ENCODE data around the gene AFF1. TPM values are rescaled to one million over a fixed set of nuclear protein-coding genes. Genes with fewer than 3 reads are reported as not detected.

The AFF1 gene
- polyA plus RNA-seq, 1 donor (not counting 4 experiments of a cell fraction or from before 2014, with no cell fraction given) = 14.4 TPM

GRCh38 chr4:87087015-87087414 lies 152.2 kb downstream of the AFF1 start:
- Histone ChIP-seq H3K4me2 (ENCODE audit: control insufficient read depth, extremely low read depth, insufficient read depth, low read depth, low read length) (no peak overlapping the region), H3K27ac (ENCODE audit: control insufficient read depth, insufficient read depth, low read length) (no peak overlapping the region), H3K4me1 (ENCODE audit: control insufficient read depth, extremely low read depth, insufficient read depth, low read length) (peaks cover 11% of the 10 kb centered on the region), H3K36me3 (ENCODE audit: control insufficient read depth in 2 of 2, extremely low read depth in 1 of 2, insufficient read depth in 2 of 2, low read length in 2 of 2) (no peaks in the 10 kb centered on the region), H3K27me3 (ENCODE audit: control insufficient read depth, extremely low read depth, insufficient read depth, low read length) (no peaks in the 10 kb centered on the region), H3K79me2 (ENCODE audit: control insufficient read depth, insufficient read depth, low read length) (peaks cover 3% of the 10 kb centered on the region), H2AFZ (ENCODE audit: control insufficient read depth, low read length) (no peak overlapping the region), H3K9me1 (ENCODE audit: control insufficient read depth, extremely low read depth, insufficient read depth, low read length) (no peaks in the 10 kb centered on the region), H3K9me3 (ENCODE audit: control insufficient read depth, low read depth, low read length) (no peaks in the 10 kb centered on the region), H3K4me3 (ENCODE audit: control insufficient read depth in 2 of 3, extremely low read depth in 1 of 3, insufficient read depth in 2 of 3, low read depth in 1 of 3, low read length in 3 of 3) (no peak overlapping the region), H4K20me1 (ENCODE audit: control insufficient read depth, extremely low read depth, insufficient read depth, low read length) (no peaks in the 10 kb centered on the region), H3K9ac (ENCODE audit: control insufficient read depth, extremely low read depth, insufficient read depth, low read length) (no peak overlapping the region)
- TF ChIP-seq EZH2 (IDR thresholded peaks at IDR 0.05; ENCODE audit: low read length) (no peak), CTCF (optimal IDR thresholded peaks at IDR 0.05 in 1 of 3, IDR thresholded peaks at IDR 0.05 in 1 of 3, conservative IDR thresholded peaks at IDR 0.05 in 1 of 3; ENCODE audit: extremely low read depth in 1 of 3, insufficient read depth in 2 of 3, low read length in 3 of 3) (no peak)
- DNase-seq (ENCODE audit: low read depth, low spot score) = no peak
- dilution Hi-C loops (cut with MboI; ENCODE audit: extremely low pct_ligation_motif_present, low sequenced_read_pairs) = no loop called here
- no peak for FAIRE-seq

- Histone ChIP-seq H3K9ac (ENCODE audit: control insufficient read depth, extremely low read depth, insufficient read depth, low read length) (no peak overlapping the region), H2AFZ (ENCODE audit: control insufficient read depth, low read length) (no peak overlapping the region), H4K20me1 (ENCODE audit: control insufficient read depth, extremely low read depth, insufficient read depth, low read length) (no peaks in the 10 kb centered on the region), H3K27ac (ENCODE audit: control insufficient read depth, insufficient read depth, low read length) (no peak overlapping the region), H3K4me1 (ENCODE audit: control insufficient read depth, extremely low read depth, insufficient read depth, low read length) (peaks cover 13% of the 10 kb centered on the region), H3K9me3 (ENCODE audit: control insufficient read depth, low read depth, low read length) (no peaks in the 10 kb centered on the region), H3K4me2 (ENCODE audit: control insufficient read depth, extremely low read depth, insufficient read depth, low read depth, low read length) (no peak overlapping the region), H3K79me2 (ENCODE audit: control insufficient read depth, insufficient read depth, low read length) (peaks cover 3% of the 10 kb centered on the region), H3K4me3 (ENCODE audit: control insufficient read depth in 2 of 3, extremely low read depth in 1 of 3, insufficient read depth in 2 of 3, low read depth in 1 of 3, low read length in 3 of 3) (no peak overlapping the region), H3K36me3 (ENCODE audit: control insufficient read depth in 2 of 2, extremely low read depth in 1 of 2, insufficient read depth in 2 of 2, low read length in 2 of 2) (no peaks in the 10 kb centered on the region), H3K27me3 (ENCODE audit: control insufficient read depth, extremely low read depth, insufficient read depth, low read length) (no peaks in the 10 kb centered on the region), H3K9me1 (ENCODE audit: control insufficient read depth, extremely low read depth, insufficient read depth, low read length) (no peaks in the 10 kb centered on the region)
- no peak for TF ChIP-seq EZH2 (IDR thresholded peaks at IDR 0.05; ENCODE audit: low read length)
- TF ChIP-seq CTCF (optimal IDR thresholded peaks at IDR 0.05 in 1 of 3, IDR thresholded peaks at IDR 0.05 in 1 of 3, conservative IDR thresholded peaks at IDR 0.05 in 1 of 3; ENCODE audit: extremely low read depth in 1 of 3, insufficient read depth in 2 of 3, low read length in 3 of 3) = no peak
- dilution Hi-C loops (cut with MboI; ENCODE audit: extremely low pct_ligation_motif_present, low sequenced_read_pairs) = no loop called here
- no peak for DNase-seq (ENCODE audit: low read depth, low spot score)
- no peak for FAIRE-seq
These were observed 152.6 kb downstream of the AFF1 start for GRCh38 chr4:87087420-87087819.

All from keratinocyte (primary cell).